TTC549 (cell line): Measurements from ENCODE around the gene SUDS3.
A peak's percentile ranks its signal among the peaks of the same experiment; 100 is the strongest.
"Not testable (repeated sequence)": the region's sequence is repeated elsewhere in the genome, so short reads cannot be mapped to it uniquely, and the experiment has no call there.

Experiments
- FAIRE-seq: peaks from 2 replicates; lab custom pipeline; 2012; peaks lifted over from hg19 to GRCh38; lab: Jason Lieb, UNC

The SUDS3 gene

GRCh38 chr12:118376089-118377020 lies at the start of gene SUDS3:
SUDS3 (plus strand) TSS chr12:118376555; CDS start chr12:118376692, 137 bp downstream.
- no peak for FAIRE-seq

GRCh38 chr12:118326991-118327390 lies 49.4 kb upstream of the SUDS3 start:
- FAIRE-seq, result no peak

GRCh38 chr12:118327391-118327790 lies 49.0 kb upstream of the SUDS3 start:
- FAIRE-seq, result peak; percentile 34

GRCh38 chr12:118328486-118329330 lies 47.6 kb upstream of the SUDS3 start:
- FAIRE-seq, result no peak

- FAIRE-seq, result no peak
Measured at GRCh38 chr12:118330421-118331018, 45.8 kb upstream of the SUDS3 start.

- FAIRE-seq, result no peak
Measured at GRCh38 chr12:118332511-118332910, 43.8 kb upstream of the SUDS3 start.

- FAIRE-seq, result no peak
Measured at GRCh38 chr12:118334241-118334640, 42.1 kb upstream of the SUDS3 start.

GRCh38 chr12:118334939-118335567 lies 41.3 kb upstream of the SUDS3 start:
- FAIRE-seq, result no peak

- no peak for FAIRE-seq
Measured at GRCh38 chr12:118336123-118336522, 40.2 kb upstream of the SUDS3 start.

GRCh38 chr12:118337194-118337838 lies 39.0 kb upstream of the SUDS3 start:
- no peak for FAIRE-seq

GRCh38 chr12:118342090-118342489 lies 34.3 kb upstream of the SUDS3 start:
- FAIRE-seq, result no peak

GRCh38 chr12:118344829-118345228 lies 31.5 kb upstream of the SUDS3 start:
- no peak for FAIRE-seq

- FAIRE-seq, result no peak
Measured at GRCh38 chr12:118345355-118345754, 31.0 kb upstream of the SUDS3 start.

GRCh38 chr12:118346895-118347294 lies 29.5 kb upstream of the SUDS3 start:
- no peak for FAIRE-seq

GRCh38 chr12:118347916-118348315 lies 28.4 kb upstream of the SUDS3 start:
- FAIRE-seq, result no peak

GRCh38 chr12:118350908-118351559 lies 25.3 kb upstream of the SUDS3 start:
- FAIRE-seq, result no peak

- no peak for FAIRE-seq
Measured at GRCh38 chr12:118353721-118354120, 22.6 kb upstream of the SUDS3 start.

- not testable (repeated sequence) for FAIRE-seq
Measured at GRCh38 chr12:118354503-118354902, 21.9 kb upstream of the SUDS3 start.

- FAIRE-seq, result no peak
Measured at GRCh38 chr12:118354903-118355302, 21.5 kb upstream of the SUDS3 start.

- no peak for FAIRE-seq
Measured at GRCh38 chr12:118355843-118356242, 20.5 kb upstream of the SUDS3 start.

GRCh38 chr12:118356809-118357256 lies 19.5 kb upstream of the SUDS3 start:
- FAIRE-seq, result no peak
